22Rv1 (cell line): ENCODE results near the gene DDC.
"Not testable (repeated sequence)": the region's sequence is repeated elsewhere in the genome, so short reads cannot be mapped to it uniquely, and the experiment has no call there.

Experiments used
- ZFX ChIP-seq: fragments of 450-650 bp; IDR thresholded peaks from 2 replicates; pipeline ENCODE4 v1.6.1; 2017; ENCODE audit warnings: antibody characterized with exemption, borderline replicate concordance
- TF ChIP-seq, protein P1 (sequence below): fragments of 450-650 bp; IDR thresholded peaks from 2 replicates; pipeline ENCODE4 v1.5.1; 2017; ENCODE audit warnings: mild to moderate bottlenecking

- TF ChIP-seq, protein P1, sequence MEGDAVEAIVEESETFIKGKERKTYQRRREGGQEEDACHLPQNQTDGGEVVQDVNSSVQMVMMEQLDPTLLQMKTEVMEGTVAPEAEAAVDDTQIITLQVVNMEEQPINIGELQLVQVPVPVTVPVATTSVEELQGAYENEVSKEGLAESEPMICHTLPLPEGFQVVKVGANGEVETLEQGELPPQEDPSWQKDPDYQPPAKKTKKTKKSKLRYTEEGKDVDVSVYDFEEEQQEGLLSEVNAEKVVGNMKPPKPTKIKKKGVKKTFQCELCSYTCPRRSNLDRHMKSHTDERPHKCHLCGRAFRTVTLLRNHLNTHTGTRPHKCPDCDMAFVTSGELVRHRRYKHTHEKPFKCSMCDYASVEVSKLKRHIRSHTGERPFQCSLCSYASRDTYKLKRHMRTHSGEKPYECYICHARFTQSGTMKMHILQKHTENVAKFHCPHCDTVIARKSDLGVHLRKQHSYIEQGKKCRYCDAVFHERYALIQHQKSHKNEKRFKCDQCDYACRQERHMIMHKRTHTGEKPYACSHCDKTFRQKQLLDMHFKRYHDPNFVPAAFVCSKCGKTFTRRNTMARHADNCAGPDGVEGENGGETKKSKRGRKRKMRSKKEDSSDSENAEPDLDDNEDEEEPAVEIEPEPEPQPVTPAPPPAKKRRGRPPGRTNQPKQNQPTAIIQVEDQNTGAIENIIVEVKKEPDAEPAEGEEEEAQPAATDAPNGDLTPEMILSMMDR: not testable (repeated sequence)
- not testable (repeated sequence) for TF ChIP-seq ZFX
These were observed 106.0 kb downstream of the DDC start for GRCh38 chr7:50459183-50459582.
